HCT116 (cell line): ENCODE measurements around the gene SRF.

ENCODE experiments used
- CEBPB ChIP-seq: IDR thresholded peaks from 2 replicates; pipeline ENCODE4 v1.6.1; 2012; ENCODE audit warnings: low read depth
- EZH2phosphoT487 ChIP-seq: fragments of 200-600 bp; IDR thresholded peaks from 2 replicates; pipeline ENCODE4 v1.6.1; 2018; ENCODE audit warnings: antibody characterized with exemption, borderline replicate concordance
- POLR2AphosphoS5 ChIP-seq: IDR thresholded peaks from 2 replicates; pipeline ENCODE4 v1.6.1; 2011; ENCODE audit warnings: mild to moderate bottlenecking, low read depth, low read length, moderate library complexity
- SRF ChIP-seq: IDR thresholded peaks from 2 replicates; pipeline ENCODE4 v1.6.1; 2012; ENCODE audit warnings: low read depth
- TF ChIP-seq, protein P1 (sequence below): IDR thresholded peaks from 2 replicates; pipeline ENCODE4 v1.6.1; 2012
- TF ChIP-seq, protein P2 (sequence below), 3 experiments: fragments of 200-600 bp in 1 of 3; sonication (generic) in 1 of 3; IDR thresholded peaks in 2 of 3; conservative IDR thresholded peaks in 1 of 3; 2 replicates each; pipeline ENCODE4 v1.5.1; 2012 to 2017; ENCODE audit warnings: low read depth in 2 of 3, low read length in 2 of 3, antibody characterized with exemption in 1 of 3, borderline replicate concordance in 1 of 3, control low read depth in 1 of 3, mild to moderate bottlenecking in 1 of 3, mixed read lengths in 1 of 3, mixed run types in 1 of 3, moderate library complexity in 1 of 3; ENCODE audit not compliant: insufficient read depth in 1 of 3

DNA sequence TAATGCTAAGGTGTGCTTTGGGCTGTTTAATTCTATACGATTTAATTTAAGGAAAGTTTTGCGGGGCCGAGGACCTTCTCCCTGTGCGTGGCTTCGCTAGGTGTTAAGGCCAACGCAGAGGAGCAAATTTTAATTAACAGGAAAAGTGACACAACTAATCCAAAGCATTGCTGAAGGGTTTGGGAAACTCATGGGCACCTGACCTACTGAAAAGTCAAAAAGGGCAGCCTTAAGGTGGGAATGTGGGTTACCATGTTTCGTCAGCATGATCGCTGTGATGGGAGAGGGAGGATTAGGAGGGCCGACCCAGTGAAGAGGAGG, 10.5 kb downstream of the SRF start:
- no peak for TF ChIP-seq SRF
- TF ChIP-seq, protein P1, sequence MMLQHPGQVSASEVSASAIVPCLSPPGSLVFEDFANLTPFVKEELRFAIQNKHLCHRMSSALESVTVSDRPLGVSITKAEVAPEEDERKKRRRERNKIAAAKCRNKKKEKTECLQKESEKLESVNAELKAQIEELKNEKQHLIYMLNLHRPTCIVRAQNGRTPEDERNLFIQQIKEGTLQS: no peak
- TF ChIP-seq, protein P2, sequence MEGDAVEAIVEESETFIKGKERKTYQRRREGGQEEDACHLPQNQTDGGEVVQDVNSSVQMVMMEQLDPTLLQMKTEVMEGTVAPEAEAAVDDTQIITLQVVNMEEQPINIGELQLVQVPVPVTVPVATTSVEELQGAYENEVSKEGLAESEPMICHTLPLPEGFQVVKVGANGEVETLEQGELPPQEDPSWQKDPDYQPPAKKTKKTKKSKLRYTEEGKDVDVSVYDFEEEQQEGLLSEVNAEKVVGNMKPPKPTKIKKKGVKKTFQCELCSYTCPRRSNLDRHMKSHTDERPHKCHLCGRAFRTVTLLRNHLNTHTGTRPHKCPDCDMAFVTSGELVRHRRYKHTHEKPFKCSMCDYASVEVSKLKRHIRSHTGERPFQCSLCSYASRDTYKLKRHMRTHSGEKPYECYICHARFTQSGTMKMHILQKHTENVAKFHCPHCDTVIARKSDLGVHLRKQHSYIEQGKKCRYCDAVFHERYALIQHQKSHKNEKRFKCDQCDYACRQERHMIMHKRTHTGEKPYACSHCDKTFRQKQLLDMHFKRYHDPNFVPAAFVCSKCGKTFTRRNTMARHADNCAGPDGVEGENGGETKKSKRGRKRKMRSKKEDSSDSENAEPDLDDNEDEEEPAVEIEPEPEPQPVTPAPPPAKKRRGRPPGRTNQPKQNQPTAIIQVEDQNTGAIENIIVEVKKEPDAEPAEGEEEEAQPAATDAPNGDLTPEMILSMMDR (IDR thresholded peaks at IDR 0.05 in 2 of 3, conservative IDR thresholded peaks at IDR 0.05 in 1 of 3; ENCODE audit: borderline replicate concordance in 1 of 3, insufficient read depth in 1 of 3, low read depth in 2 of 3, low read length in 2 of 3): no peak
- no peak for TF ChIP-seq EZH2phosphoT487
- TF ChIP-seq POLR2AphosphoS5: no peak
- no peak for TF ChIP-seq CEBPB
